Heart left ventricle (tissue), 13 donors: ENCODE results near the gene BLVRB.
"Not testable (repeated sequence)": the region's sequence is repeated elsewhere in the genome, so short reads cannot be mapped to it uniquely, and the experiment has no call there.

Experiments used
- CTCF ChIP-seq, 12 donors: fragments of 200-600 bp; sonication (generic) in 4 of 12; IDR thresholded peaks; one replicate each; pipeline versions ENCODE4 v1.5.0 to v1.8.0; 2018 to 2022; ENCODE audit warnings: antibody characterized with exemption in 12 of 12, mild to moderate bottlenecking in 5 of 12
- POLR2A ChIP-seq, 2 donors: fragments of 450-650 bp; IDR thresholded peaks; one replicate each; pipeline ENCODE4 v1.6.1; 2017; ENCODE audit warnings: antibody characterized with exemption in 2 of 2, mild to moderate bottlenecking in 2 of 2, moderate library complexity in 2 of 2
- donor health status: ischemic (EF 13 %, LVEDD 7.1; RV severe dilation, severe dysfunction).
- donor health status: DM: no; HTN: yes; CAD: no.
- donor health status: DM: no; HTN: no; CAD: no.
- donor health status: ischemic (EF 25% LVEDD 6.9; RV normal size, moderate dysfunction).
- donor health status: ischemic (EF 25% LVEDD 5.7; RV mildly dilated, moderate dysfunction).
- donor health status: ischemic (EF 35%, LVEDD 5.7; RV mildly dilated, moderate dysfunction).
- donor health status: nonischemic (EF 11% LVEDD 7.7; RV severe dilation, severe dysfunction).
- donor health status: DM: yes; HTN: yes; CAD: no.
- donor health status: PGD.
- donor health status: ischemic (EF 29% LVEDD 5.4; RV normal size, mild dysfunction).
- donor health status: nonischemic (EF 23%, LVEDD 6.1; RV moderate dilation, normal function).

DNA sequence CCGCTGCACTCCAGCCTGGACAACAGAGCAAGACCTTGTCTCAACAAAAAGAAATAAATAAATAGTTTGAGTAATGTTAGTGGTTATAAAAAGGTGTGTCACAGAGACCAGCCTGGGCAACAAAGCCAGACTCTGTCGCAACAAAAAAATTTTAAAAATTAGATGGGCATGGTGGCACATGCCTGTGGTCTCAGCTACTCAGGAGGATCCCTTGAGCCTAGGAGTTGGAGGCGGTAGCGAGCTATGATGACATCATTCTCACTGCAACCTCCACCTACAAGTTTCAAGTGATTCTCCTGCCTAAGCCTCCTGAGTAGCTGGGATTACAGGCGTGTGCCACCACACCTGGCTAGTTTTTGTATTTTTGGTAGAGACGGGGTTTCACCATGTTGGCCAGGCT is 11.6 kb downstream of the BLVRB start:
- not testable (repeated sequence) for TF ChIP-seq CTCF, POLR2A (IDR thresholded peaks at IDR 0.05)
